ENCODE measurements around the gene IQSEC1. TPM values are rescaled to one million over a fixed set of nuclear protein-coding genes. Genes with fewer than 3 reads are reported as not detected.
A peak's percentile ranks its signal among the peaks of the same experiment; 100 is the strongest.

The IQSEC1 gene
- polyA plus RNA-seq, 3 donors: 17.7 to 61.7 (median 30.3) TPM

GRCh38 chr3:13012221-13012691, 61.0 kb downstream of the IQSEC1 start:
- Histone ChIP-seq H3K9ac (ENCODE audit: insufficient read depth, low read length, poor library complexity, severe bottlenecking) (peak overlapping the region; percentile 98), H3K36me3 (replicated peaks in 1 of 2; ENCODE audit: control insufficient read depth in 1 of 2, insufficient read depth in 2 of 2, low read length in 2 of 2) (peaks cover 6 to 23% of the 10 kb centered on the region in 2 donors), H3K27ac (ENCODE audit: low read depth in 1 of 2, low read length in 2 of 2) (peak overlapping the region; percentile 98 to 100), H3K4me3 (replicated peaks in 1 of 3; ENCODE audit: low read depth in 2 of 3, low read length in 3 of 3) (peak overlapping the region in 2 of 3 experiments; percentile 85 to 94), H3K27me3 (ENCODE audit: control insufficient read depth in 2 of 2, insufficient read depth in 2 of 2, low read length in 2 of 2) (no peaks in the 10 kb centered on the region), H3K4me2 (replicated peaks; ENCODE audit: extremely low read depth, low read length, poor library complexity, severe bottlenecking) (peak overlapping the region; percentile 98), H3K79me2 (ENCODE audit: insufficient read depth, low read length) (peaks cover 72% of the 10 kb centered on the region), H3K4me1 (ENCODE audit: control insufficient read depth in 1 of 2, insufficient read depth in 2 of 2, low read length in 2 of 2) (peaks cover 95 to 100% of the 10 kb centered on the region in 2 donors), H3K9me3 (replicated peaks in 1 of 2; ENCODE audit: control insufficient read depth in 1 of 2, insufficient read depth in 1 of 2, low read length in 2 of 2) (no peaks in the 10 kb centered on the region), H2AFZ (ENCODE audit: insufficient read depth, low read depth, low read length, poor library complexity, severe bottlenecking) (no peak overlapping the region), H4K20me1 (ENCODE audit: insufficient read depth, low read length) (peaks cover 32% of the 10 kb centered on the region)
- intact Hi-C loops (cut with micrococcal nuclease): loop anchor here (2.0 to 5.0 kb wide), 2 partner anchors 13 to 35 kb away; no protein-coding TSS in a partner anchor
- peaks cover 0 to 7% (median 0%) of the 10 kb centered on the region in 3 donors for H3K27me3 Mint-ChIP-seq (ENCODE audit: low read depth in 3 of 3)
- H3K4me1 Mint-ChIP-seq: peaks cover 80% of the 10 kb centered on the region
- peak overlapping the region; percentile 99 to 100 (median 100) for H3K27ac Mint-ChIP-seq
- peak; percentile 98 to 100 (median 98) for DNase-seq
- H3K36me3 Mint-ChIP-seq: peaks cover 49 to 56% of the 10 kb centered on the region in 2 donors
- no peak for TF ChIP-seq CTCF (IDR thresholded peaks at IDR 0.05)
- H3K9me3 Mint-ChIP-seq: peaks cover 0 to 3% (median 0%) of the 10 kb centered on the region in 7 donors
- WGBS (ENCODE audit: insufficient coverage): 0% methylated on average over 5 of the region's 5 CpGs
- peak overlapping the region; percentile 86 to 95 for H3K4me3 Mint-ChIP-seq

GRCh38 chr3:13011573-13012220, 61.5 kb downstream of the IQSEC1 start:
- peaks cover 6 to 29% of the 10 kb centered on the region in 2 donors for H3K36me3 ChIP-seq (replicated peaks in 1 of 2; ENCODE audit: control insufficient read depth in 1 of 2, insufficient read depth in 2 of 2, low read length in 2 of 2)
- peak overlapping the region; percentile 98 for H3K4me2 ChIP-seq (replicated peaks; ENCODE audit: extremely low read depth, low read length, poor library complexity, severe bottlenecking)
- no peak for TF ChIP-seq CTCF (IDR thresholded peaks at IDR 0.05)
- peaks cover 37% of the 10 kb centered on the region for H4K20me1 ChIP-seq (ENCODE audit: insufficient read depth, low read length)
- H3K27ac ChIP-seq (ENCODE audit: low read depth in 1 of 2, low read length in 2 of 2): peak overlapping the region; percentile 98 to 100
- H3K4me3 Mint-ChIP-seq: peak overlapping the region; percentile 86 to 95
- peaks cover 0 to 7% (median 0%) of the 10 kb centered on the region in 3 donors for H3K27me3 Mint-ChIP-seq (ENCODE audit: low read depth in 3 of 3)
- DNase-seq: peak; percentile 92 to 95 (median 94)
- peak overlapping the region; percentile 99 to 100 (median 100) for H3K27ac Mint-ChIP-seq
- no peaks in the 10 kb centered on the region for H3K27me3 ChIP-seq (ENCODE audit: control insufficient read depth in 2 of 2, insufficient read depth in 2 of 2, low read length in 2 of 2)
- H3K4me1 ChIP-seq (ENCODE audit: control insufficient read depth in 1 of 2, insufficient read depth in 2 of 2, low read length in 2 of 2): peaks cover 95 to 100% of the 10 kb centered on the region in 2 donors
- H3K9me3 Mint-ChIP-seq: peaks cover 0 to 3% (median 0%) of the 10 kb centered on the region in 7 donors
- 32% methylated on average over 6 of the region's 11 CpGs for WGBS (ENCODE audit: insufficient coverage)
- peak overlapping the region; percentile 76 for H3K9ac ChIP-seq (ENCODE audit: insufficient read depth, low read length, poor library complexity, severe bottlenecking)
- peaks cover 55 to 57% of the 10 kb centered on the region in 2 donors for H3K36me3 Mint-ChIP-seq
- H2AFZ ChIP-seq (ENCODE audit: insufficient read depth, low read depth, low read length, poor library complexity, severe bottlenecking): no peak overlapping the region
- intact Hi-C loops (cut with micrococcal nuclease): loop anchor here (2.0 to 5.0 kb wide), 2 partner anchors 13 to 36 kb away; no protein-coding TSS in a partner anchor
- peaks cover 77% of the 10 kb centered on the region for H3K79me2 ChIP-seq (ENCODE audit: insufficient read depth, low read length)
- no peaks in the 10 kb centered on the region for H3K9me3 ChIP-seq (replicated peaks in 1 of 2; ENCODE audit: control insufficient read depth in 1 of 2, insufficient read depth in 1 of 2, low read length in 2 of 2)
- peaks cover 80% of the 10 kb centered on the region for H3K4me1 Mint-ChIP-seq
- H3K4me3 ChIP-seq (replicated peaks in 1 of 3; ENCODE audit: low read depth in 2 of 3, low read length in 3 of 3): peak overlapping the region in 1 of 3 experiments; percentile 68
